ENCODE data around the gene ITGA4. TPM values are rescaled to one million over a fixed set of nuclear protein-coding genes. Genes with fewer than 3 reads are reported as not detected.

ITGA4 gene
- total and polyA plus RNA-seq, 2 of the 13 experiments (the other 11 are each of a cell fraction or from before 2014, with no cell fraction given) = not detected

GRCh38 chr2:181570059-181570458 lies 112.9 kb downstream of the ITGA4 start:
- in situ Hi-C loops (cut with HindIII; ENCODE audit: extremely low pct_ligation_motif_present, low pct_unique_long_range_greater_than_20kb) (no loop called here), intact Hi-C loops (cut with micrococcal nuclease; ENCODE audit: unreplicated experiment) (no loop called here)
- no peak for FAIRE-seq
- 0% methylated on average over 2 of the region's 2 CpGs for WGBS (ENCODE audit: low lambda C conversion rate)
- H3K36me3 ChIP-seq (replicated peaks in 1 of 2; ENCODE audit: control insufficient read depth in 1 of 2, insufficient read depth in 2 of 2, low read length in 2 of 2) = no peaks in the 10 kb centered on the region
- H3K9ac ChIP-seq (ENCODE audit: insufficient read depth, low read depth, low read length) = no peak overlapping the region
- H4K20me1 ChIP-seq (ENCODE audit: insufficient read depth, low read length) = no peaks in the 10 kb centered on the region
- H3K79me2 ChIP-seq (ENCODE audit: insufficient read depth, low read length) = no peaks in the 10 kb centered on the region
- H3K4me3 ChIP-seq (replicated peaks in 1 of 3; ENCODE audit: insufficient read depth in 1 of 3, low read depth in 2 of 3, low read length in 3 of 3) = no peak overlapping the region
- no peak overlapping the region for H2AFZ ChIP-seq (ENCODE audit: low read length)
- no peak for DNase-seq (ENCODE audit: low spot score)
- ChIA-PET CTCF (ENCODE audit: low intra/inter-chr PET ratio, low total read pairs) (no interaction called here), POLR2A (no interaction called here)
- H3K4me1 ChIP-seq (ENCODE audit: insufficient read depth, low read length) = no peaks in the 10 kb centered on the region
- no peak for ATAC-seq
- H3K4me2 ChIP-seq (ENCODE audit: low read depth, low read length) = no peak overlapping the region
- H3K27ac ChIP-seq (ENCODE audit: extremely low read length, insufficient read depth, low read length) = no peak overlapping the region
- no peaks in the 10 kb centered on the region for H3K27me3 ChIP-seq (ENCODE audit: control insufficient read depth in 1 of 2, insufficient read depth in 2 of 2, low read length in 2 of 2)
- TF ChIP-seq ERF (CRISPR knock-in tag; IDR thresholded peaks at IDR 0.05) (no peak), HDAC6 (IDR thresholded peaks at IDR 0.05; ENCODE audit: low read depth, low read length) (no peak), CBFB (CRISPR knock-in tag; IDR thresholded peaks at IDR 0.05) (no peak)
- TF ChIP-seq, protein P1, sequence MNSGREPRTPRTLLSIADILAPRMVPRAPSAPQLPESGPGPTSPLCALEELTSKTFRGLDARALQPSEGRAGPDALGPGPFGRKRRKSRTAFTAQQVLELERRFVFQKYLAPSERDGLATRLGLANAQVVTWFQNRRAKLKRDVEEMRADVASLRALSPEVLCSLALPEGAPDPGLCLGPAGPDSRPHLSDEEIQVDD (CRISPR knock-in tag; IDR thresholded peaks at IDR 0.05; ENCODE audit: borderline replicate concordance) = no peak
- H3K9me3 ChIP-seq (ENCODE audit: low read length) = no peaks in the 10 kb centered on the region
- BruUV-seq (replicated peaks) = no TSS peak

DNA sequence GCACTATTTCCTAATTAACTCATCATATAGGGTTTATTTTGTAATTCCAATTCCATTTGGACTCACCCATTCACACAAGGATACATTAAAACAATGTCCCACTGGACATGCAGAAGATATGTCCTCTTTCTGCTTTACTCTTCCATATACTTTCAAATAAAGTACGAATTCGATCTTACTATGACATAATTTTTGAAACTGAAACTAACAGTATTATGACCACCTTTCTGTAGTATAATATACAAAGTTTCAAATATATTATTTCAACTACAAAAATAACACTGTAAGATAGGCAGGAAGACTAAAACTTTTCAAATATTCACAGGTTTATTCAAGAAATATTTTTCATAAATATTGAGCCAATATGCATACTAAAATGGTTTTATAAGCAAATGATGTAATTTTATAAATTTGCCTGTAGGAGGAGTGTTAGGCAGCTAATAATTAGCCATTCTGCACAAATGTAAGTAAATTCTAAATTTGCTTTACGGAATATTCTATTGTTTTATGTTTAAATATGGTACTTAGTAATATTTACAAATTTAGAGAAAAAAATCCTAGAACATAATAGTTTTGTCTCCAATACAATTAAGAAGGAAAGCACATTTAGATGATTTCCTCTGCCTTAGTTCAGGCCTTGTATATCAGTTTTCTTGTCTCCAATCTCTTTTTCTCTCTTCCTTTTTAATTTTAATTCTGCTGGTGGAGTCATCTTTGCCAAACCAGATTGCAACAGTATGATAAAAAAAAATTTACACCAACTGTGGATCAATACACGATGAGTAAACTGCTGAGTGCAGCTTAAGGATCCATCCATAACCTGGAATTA lies 113.9 kb downstream of the ITGA4 start:
- CTCF ChIA-PET (ENCODE audit: low intra/inter-chr PET ratio, low total read pairs) = no interaction called here
- no peak for ATAC-seq
- Histone ChIP-seq H3K4me2 (ENCODE audit: low read depth, low read length) (no peak overlapping the region), H3K9me3 (ENCODE audit: low read length) (no peaks in the 10 kb centered on the region), H4K20me1 (ENCODE audit: insufficient read depth, low read length) (no peaks in the 10 kb centered on the region), H3K79me2 (ENCODE audit: insufficient read depth, low read length) (no peaks in the 10 kb centered on the region), H2AFZ (ENCODE audit: low read length) (no peak overlapping the region), H3K9ac (ENCODE audit: insufficient read depth, low read depth, low read length) (no peak overlapping the region), H3K4me3 (replicated peaks in 1 of 3; ENCODE audit: insufficient read depth in 1 of 3, low read depth in 2 of 3, low read length in 3 of 3) (no peak overlapping the region), H3K36me3 (replicated peaks in 1 of 2; ENCODE audit: control insufficient read depth in 1 of 2, insufficient read depth in 2 of 2, low read length in 2 of 2) (no peaks in the 10 kb centered on the region), H3K27ac (ENCODE audit: extremely low read length, insufficient read depth, low read length) (no peak overlapping the region), H3K27me3 (ENCODE audit: control insufficient read depth in 1 of 2, insufficient read depth in 2 of 2, low read length in 2 of 2) (no peaks in the 10 kb centered on the region), H3K4me1 (ENCODE audit: insufficient read depth, low read length) (no peaks in the 10 kb centered on the region)
- no TSS peak for BruUV-seq (replicated peaks)
- POLR2A ChIA-PET = no interaction called here
- intact Hi-C loops (cut with micrococcal nuclease; ENCODE audit: unreplicated experiment) (no loop called here), in situ Hi-C loops (cut with HindIII; ENCODE audit: extremely low pct_ligation_motif_present, low pct_unique_long_range_greater_than_20kb) (no loop called here)
- FAIRE-seq = no peak
- TF ChIP-seq ATF7 (IDR thresholded peaks at IDR 0.05) (0 out of 2 replicates have a peak, but pooled peaks have one; percentile 2), ATF7 (CRISPR knock-in tag; IDR thresholded peaks at IDR 0.05) (no peak), ZNF891 (CRISPR knock-in tag; IDR thresholded peaks at IDR 0.05) (no peak)
- WGBS (ENCODE audit: low lambda C conversion rate) = 5% methylated on average over 4 of the region's 4 CpGs
- no peak for DNase-seq (ENCODE audit: low spot score)

Measured in HepG2 (cell line).